ENCODE measurements around the gene DENND2C. TPM values are rescaled to one million over a fixed set of nuclear protein-coding genes. Genes with fewer than 3 reads are reported as not detected.

DENND2C gene
- polyA plus RNA-seq, 4 donors = 3.4 to 4.7 (median 4.3) TPM

- no peak for DNase-seq (ENCODE audit: low read depth in 4 of 4, low spot score in 3 of 4)
These were observed 18.7 kb upstream of the DENND2C start for GRCh38 chr1:114688526-114688925.

DNA sequence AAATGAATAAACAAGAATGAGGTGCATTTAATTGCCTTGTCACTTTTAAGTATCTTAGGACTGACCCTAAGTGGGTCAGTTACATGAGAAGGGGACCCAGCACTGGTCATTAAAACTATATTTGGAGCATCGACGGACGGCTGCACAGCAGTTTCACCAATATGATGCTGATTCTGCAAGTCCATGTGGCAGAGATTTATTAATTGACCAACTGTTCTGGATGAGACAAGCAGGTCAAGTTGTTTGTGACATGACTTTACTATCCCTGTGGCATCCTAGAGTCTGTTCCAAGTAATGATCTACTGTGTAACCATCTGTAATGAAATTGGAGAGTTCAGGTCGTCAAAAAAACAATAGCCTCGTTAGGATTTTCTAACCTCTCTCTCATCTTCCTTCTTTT lies 16.0 kb upstream of the DENND2C start:
- no peak for DNase-seq (ENCODE audit: low read depth in 4 of 4, low spot score in 3 of 4)

DNA sequence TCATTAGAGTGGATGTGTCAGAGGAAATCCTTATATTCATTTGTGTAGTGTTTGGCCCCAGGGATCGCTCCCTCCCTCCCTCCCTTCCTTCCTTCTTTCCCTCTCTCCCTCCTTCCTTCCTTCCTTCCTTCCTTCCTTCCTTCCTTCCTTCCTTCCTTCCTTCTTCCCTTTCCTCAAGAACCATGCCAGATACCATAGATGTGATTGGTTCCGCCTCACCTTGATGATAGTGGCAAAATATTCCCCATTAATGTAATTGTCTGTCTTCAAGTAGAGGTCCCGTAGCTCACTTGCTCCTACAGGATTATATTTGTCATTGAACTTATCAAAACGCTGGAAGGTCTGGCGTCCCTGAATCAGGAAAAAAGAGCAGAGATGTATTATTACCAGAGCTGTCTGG lies 7.8 kb upstream of the DENND2C start:
- DNase-seq (ENCODE audit: low read depth in 4 of 4, low spot score in 3 of 4) = no peak

- DNase-seq (ENCODE audit: low read depth in 4 of 4, low spot score in 3 of 4) = no peak
These were observed 6.3 kb upstream of the DENND2C start for GRCh38 chr1:114676115-114676514.

DNA sequence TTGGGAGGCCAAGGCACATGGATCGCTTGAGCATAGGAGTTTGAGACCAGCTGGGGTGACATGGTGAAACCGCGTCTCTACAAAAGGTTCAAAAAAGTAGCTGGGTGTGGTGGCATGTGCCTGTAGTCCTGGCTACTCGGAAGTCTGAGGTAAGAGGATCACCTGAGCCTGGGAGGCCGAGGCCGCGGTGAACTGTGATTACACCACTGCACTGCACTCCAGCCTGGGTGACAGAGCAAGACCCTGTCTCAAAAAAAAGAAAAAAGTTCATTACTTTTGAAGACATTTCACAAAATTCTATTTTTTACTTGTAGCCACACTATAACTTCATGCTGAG lies 2.1 kb upstream of the DENND2C start:
- no peak for DNase-seq (ENCODE audit: low read depth in 4 of 4, low spot score in 3 of 4)

GRCh38 chr1:114671011-114671938 lies 1.4 kb upstream of the DENND2C start:
- no peak for DNase-seq (ENCODE audit: low read depth in 4 of 4, low spot score in 3 of 4)

- peak; percentile 72 to 80 (median 76) for DNase-seq (ENCODE audit: low read depth in 4 of 4, low spot score in 3 of 4)
These were observed 498 bp upstream of the DENND2C start for GRCh38 chr1:114670083-114671010.

- no peak for DNase-seq (ENCODE audit: low read depth in 4 of 4, low spot score in 3 of 4)
These were observed 876 bp downstream of the DENND2C start for GRCh38 chr1:114668784-114669561.

DNA sequence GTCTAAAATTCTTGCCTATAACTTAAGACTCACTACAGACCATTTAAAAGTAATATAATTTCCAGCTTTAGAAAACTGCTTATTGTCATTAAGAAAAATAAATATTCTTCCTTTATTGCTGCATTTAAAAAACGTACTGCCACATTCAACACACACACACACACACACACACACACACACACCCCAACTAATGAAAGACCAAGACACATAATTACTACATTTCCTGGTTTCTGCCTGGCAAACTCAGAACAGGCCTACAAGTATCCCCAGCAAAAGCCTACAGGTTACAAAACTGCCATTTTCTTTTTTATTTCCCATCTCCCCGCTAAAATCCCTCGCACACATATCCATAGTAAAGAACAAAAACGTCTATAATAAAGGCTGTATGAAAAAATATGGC lies 1.5 kb downstream of the DENND2C start:
- no peak for DNase-seq (ENCODE audit: low read depth in 4 of 4, low spot score in 3 of 4)

DNA sequence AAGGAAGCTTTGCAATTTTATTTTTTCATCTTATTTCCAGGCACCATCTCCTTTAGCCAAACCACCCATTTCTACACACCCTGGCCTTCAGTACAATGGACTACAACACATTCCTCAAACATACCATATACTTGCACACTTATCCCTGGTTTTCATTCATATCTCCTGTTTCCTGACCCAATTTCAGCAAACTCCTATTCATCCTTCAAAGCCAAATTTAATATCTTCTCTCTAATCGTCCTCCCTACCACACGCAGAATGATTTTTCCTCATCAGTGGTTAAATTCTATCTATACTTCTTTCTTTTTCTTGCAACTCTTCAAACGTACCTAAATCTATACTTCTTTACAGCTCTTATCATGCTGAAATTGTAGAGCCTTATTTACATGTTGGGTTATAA lies 2.9 kb downstream of the DENND2C start:
- no peak for DNase-seq (ENCODE audit: low read depth in 4 of 4, low spot score in 3 of 4)

DNA sequence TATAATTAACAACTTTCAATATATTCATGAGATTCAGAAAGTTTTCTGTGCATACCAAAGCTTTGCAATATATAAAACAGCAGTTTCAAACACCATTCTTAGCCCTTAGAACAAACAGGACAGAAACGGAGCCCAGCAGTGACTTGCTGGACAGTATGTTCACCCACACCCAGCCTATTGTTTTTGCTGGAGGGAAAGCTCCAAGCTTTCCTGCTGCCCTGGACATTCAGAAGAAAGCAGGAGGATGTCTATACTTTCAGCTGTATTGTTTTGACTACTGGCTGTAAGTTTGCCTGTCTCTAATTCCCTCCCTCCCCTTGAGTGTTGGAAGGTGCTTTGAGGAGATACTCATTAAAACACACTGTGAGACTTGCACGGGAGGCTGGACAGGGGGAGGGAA lies 9.6 kb downstream of the DENND2C start:
- no peak for DNase-seq (ENCODE audit: low read depth in 4 of 4, low spot score in 3 of 4)

GRCh38 chr1:114651893-114652292 lies 18.0 kb downstream of the DENND2C start:
- DNase-seq (ENCODE audit: low read depth in 4 of 4, low spot score in 3 of 4) = no peak

GRCh38 chr1:114648503-114648902 lies 21.3 kb downstream of the DENND2C start:
- no peak for DNase-seq (ENCODE audit: low read depth in 4 of 4, low spot score in 3 of 4)

- no peak for DNase-seq (ENCODE audit: low read depth in 4 of 4, low spot score in 3 of 4)
These were observed 28.5 kb downstream of the DENND2C start for GRCh38 chr1:114641377-114641776.

DNA sequence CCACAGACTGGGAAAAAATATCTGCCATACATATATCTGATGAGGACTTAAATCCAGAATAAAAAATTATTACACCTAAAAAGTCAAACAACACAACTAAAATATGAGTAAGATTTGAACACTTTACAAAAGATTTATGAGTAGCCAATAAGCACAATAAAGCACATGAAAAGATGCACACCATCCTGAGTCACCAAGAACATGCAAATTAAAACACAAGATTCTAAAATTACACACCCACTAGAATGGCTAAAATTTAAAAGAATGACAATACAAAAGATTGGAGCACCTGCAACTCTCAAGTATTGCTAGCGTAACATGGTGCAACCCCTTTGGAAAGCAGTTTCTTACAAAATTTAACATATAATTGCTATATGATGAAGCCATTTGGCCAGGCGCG lies 30.9 kb downstream of the DENND2C start:
- DNase-seq (ENCODE audit: low read depth in 4 of 4, low spot score in 3 of 4) = no peak

DNA sequence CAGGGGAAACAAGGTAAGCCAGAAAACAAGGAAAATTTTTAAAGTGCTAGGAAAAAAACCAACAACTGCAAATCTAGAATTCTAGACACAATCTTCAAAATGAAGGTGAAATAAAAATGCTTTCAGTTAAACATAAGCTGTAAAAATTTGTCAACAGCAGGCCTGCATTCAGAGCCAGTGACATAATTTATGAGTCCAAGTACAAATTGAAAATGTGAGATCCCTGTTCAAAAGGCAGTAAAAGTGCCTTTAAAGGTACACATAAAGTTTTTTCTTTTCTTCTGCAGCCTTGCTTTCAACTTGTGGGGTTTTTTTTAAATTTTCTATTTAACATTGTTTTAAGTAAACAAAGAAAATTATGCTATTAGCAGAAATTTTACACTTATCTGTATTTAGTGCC lies 37.4 kb downstream of the DENND2C start:
- no peak for DNase-seq (ENCODE audit: low read depth in 4 of 4, low spot score in 3 of 4)

GRCh38 chr1:114627107-114627506 lies 42.7 kb downstream of the DENND2C start:
- DNase-seq (ENCODE audit: low read depth in 4 of 4, low spot score in 3 of 4) = no peak

DNA sequence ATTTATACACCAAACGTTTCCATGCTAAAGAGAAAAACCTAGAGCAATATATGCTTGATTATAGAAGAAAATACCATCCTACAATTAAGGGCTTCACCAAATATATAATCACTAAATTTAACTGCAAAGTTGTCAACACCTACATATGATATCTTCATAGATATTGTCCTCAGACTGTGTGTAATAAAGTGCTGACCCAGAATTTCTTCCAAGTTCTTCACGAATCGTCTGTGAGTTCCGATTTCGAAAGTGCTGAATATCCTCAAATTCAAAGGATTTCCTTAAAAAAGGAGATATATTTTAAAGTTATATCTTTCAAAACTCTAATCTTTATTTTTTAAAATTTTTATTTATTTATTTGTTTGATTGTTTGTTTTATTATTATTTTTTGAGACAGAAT lies 46.5 kb downstream of the DENND2C start:
- no peak for DNase-seq (ENCODE audit: low read depth in 4 of 4, low spot score in 3 of 4)

DNA sequence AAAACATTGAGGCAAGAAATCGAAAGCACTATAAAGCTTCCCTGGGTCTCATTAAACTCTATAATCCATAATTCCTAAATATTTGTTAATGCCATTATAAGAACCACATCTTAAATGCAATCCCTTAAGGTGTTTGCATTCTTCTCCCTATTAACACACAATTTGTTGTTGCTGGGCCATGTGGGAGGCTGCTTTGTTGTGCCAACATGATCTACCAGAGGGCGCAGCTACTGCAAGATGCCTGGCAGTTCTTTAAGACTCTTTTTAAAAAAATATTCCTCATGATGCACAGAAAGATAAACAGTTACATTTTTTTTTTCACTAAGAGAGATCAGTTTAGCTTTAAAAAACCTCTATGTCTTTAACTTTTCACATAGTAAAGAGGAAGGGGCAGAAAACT lies 49.4 kb downstream of the DENND2C start:
- DNase-seq (ENCODE audit: low read depth in 4 of 4, low spot score in 3 of 4) = no peak

- no peak for DNase-seq (ENCODE audit: low read depth in 4 of 4, low spot score in 3 of 4)
These were observed 51.2 kb downstream of the DENND2C start for GRCh38 chr1:114618606-114619005.
